ENCODE measurements around the gene MED14. TPM values are rescaled to one million over a fixed set of nuclear protein-coding genes. Genes with fewer than 3 reads are reported as not detected.

The MED14 gene
- total and polyA plus RNA-seq, 2 experiments from 2014 or later, result 11.0 to 26.7 TPM

GRCh38 chrX:40759374-40759773 lies 24.0 kb upstream of the MED14 start:
- no peaks in the 10 kb centered on the region for H3K27me3 ChIP-seq
- no peak for TF ChIP-seq CTCF (IDR thresholded peaks at IDR 0.05; ENCODE audit: low read depth, low read length)
- H3K27ac ChIP-seq, result no peak overlapping the region
- H3K4me3 ChIP-seq, result no peak overlapping the region
- DNase-seq (ENCODE audit: low read depth in 1 of 2, low spot score in 1 of 2), result no peak
- no peaks in the 10 kb centered on the region for H3K9me3 ChIP-seq (ENCODE audit: low read depth)
- H3K36me3 ChIP-seq, result no peaks in the 10 kb centered on the region
- H3K4me1 ChIP-seq (ENCODE audit: low read depth), result peaks cover 5% of the 10 kb centered on the region

DNA sequence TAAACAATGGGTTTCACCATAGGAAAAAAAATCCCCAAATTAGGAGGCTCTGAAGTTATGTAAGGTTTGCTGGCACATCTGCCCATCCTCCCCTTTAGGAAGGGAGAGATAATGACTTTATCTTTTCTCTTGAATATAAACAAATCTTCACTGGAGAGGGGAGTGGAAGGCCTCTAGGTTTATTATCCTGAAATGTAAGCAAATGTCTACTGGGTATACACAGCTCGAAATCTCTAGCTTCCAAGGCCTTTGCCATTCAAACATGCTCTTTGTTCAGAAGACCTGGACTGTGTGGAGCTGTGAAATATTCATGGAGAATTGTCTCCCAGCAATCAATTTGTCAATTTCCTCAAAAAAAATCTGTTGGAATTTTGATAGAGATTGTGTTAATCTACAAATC lies 21.7 kb upstream of the MED14 start:
- Histone ChIP-seq H3K27me3 (no peaks in the 10 kb centered on the region), H3K9me3 (ENCODE audit: low read depth) (no peaks in the 10 kb centered on the region), H3K36me3 (no peaks in the 10 kb centered on the region), H3K27ac (no peak overlapping the region), H3K4me3 (no peak overlapping the region), H3K4me1 (ENCODE audit: low read depth) (peaks cover 5% of the 10 kb centered on the region)
- DNase-seq (ENCODE audit: low read depth in 1 of 2, low spot score in 1 of 2), result no peak
- TF ChIP-seq CTCF (IDR thresholded peaks at IDR 0.05; ENCODE audit: low read depth, low read length), result no peak

DNA sequence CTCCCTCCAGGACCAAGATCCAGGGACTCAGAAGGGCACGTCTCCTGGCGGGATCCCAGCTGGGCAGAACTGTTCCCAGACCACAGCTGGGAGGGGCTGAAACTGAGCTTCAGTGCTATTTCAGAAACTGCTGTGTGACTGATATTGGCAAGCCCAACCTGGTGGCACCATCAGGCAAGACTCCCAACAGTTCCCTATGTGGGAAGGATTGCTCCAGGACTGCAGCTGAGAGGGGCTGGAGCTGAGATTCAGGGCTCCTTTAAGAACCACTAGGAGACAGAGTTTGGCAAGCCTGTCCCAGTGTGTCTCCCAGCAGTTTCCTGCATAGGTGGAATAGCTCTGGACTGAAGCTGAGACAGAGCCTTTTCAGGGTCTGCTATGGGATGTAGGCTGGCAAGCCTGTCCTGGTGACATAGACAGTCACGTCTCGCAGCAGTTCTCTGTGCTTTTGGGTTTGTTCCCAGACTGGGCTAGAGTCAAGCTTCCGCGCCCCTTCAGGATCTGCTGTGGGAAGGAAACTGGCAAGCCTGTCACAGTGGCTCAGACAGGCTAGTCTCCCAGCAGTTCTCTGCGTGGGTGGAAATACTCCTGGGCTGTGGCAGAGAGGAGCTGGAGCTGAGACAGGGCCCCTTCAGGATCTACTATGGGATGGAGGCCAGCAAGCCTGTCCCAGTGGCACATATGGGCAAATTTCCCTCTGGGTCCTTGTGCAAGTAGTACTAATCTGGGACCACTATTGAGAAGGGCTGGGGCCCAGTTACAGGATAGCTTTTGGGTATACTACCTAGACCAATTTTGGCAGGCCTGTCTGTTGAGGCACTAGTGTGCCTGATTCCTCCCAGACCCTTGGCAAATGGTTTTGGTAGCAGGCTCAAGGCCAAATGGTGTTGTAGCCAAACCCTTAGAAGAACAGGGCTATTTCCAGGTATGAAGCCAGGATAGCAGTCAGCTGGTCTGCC lies 20.2 kb upstream of the MED14 start:
- Histone ChIP-seq H3K27ac (peak overlapping the region; percentile 39), H3K4me3 (no peak overlapping the region), H3K4me1 (ENCODE audit: low read depth) (peaks cover 5% of the 10 kb centered on the region)

GRCh38 chrX:40749681-40750494 lies 14.5 kb upstream of the MED14 start:
- Histone ChIP-seq H3K27me3 (no peaks in the 10 kb centered on the region), H3K4me3 (no peak overlapping the region), H3K27ac (peak overlapping the region; percentile 86), H3K4me1 (ENCODE audit: low read depth) (peaks cover 8% of the 10 kb centered on the region), H3K36me3 (no peaks in the 10 kb centered on the region), H3K9me3 (ENCODE audit: low read depth) (no peaks in the 10 kb centered on the region)
- TF ChIP-seq CTCF (IDR thresholded peaks at IDR 0.05; ENCODE audit: low read depth, low read length), result no peak
- DNase-seq (ENCODE audit: low read depth in 1 of 2, low spot score in 1 of 2), result peak in 1 of 2 donors; percentile 11

More for the DNA sequence above, 20.2 kb upstream of the MED14 start:
- no peak for TF ChIP-seq CTCF (IDR thresholded peaks at IDR 0.05; ENCODE audit: low read depth, low read length)
- H3K36me3 ChIP-seq, result no peaks in the 10 kb centered on the region
- no peaks in the 10 kb centered on the region for H3K27me3 ChIP-seq
- no peaks in the 10 kb centered on the region for H3K9me3 ChIP-seq (ENCODE audit: low read depth)
- DNase-seq (ENCODE audit: low read depth in 1 of 2, low spot score in 1 of 2), result peak; percentile 8 to 40

- Histone ChIP-seq H3K27me3 (no peaks in the 10 kb centered on the region), H3K4me1 (ENCODE audit: low read depth) (peaks cover 8% of the 10 kb centered on the region)
- TF ChIP-seq CTCF (IDR thresholded peaks at IDR 0.05; ENCODE audit: low read depth, low read length), result no peak
Measured at GRCh38 chrX:40748977-40749376, 13.6 kb upstream of the MED14 start.

More at GRCh38 chrX:40748977-40749376, 13.6 kb upstream of the MED14 start:
- H3K9me3 ChIP-seq (ENCODE audit: low read depth), result no peaks in the 10 kb centered on the region
- DNase-seq (ENCODE audit: low read depth in 1 of 2, low spot score in 1 of 2), result no peak
- no peak overlapping the region for H3K4me3 ChIP-seq
- H3K27ac ChIP-seq, result no peak overlapping the region
- no peaks in the 10 kb centered on the region for H3K36me3 ChIP-seq
